Astrocyte (in vitro differentiated cells and primary cell): ENCODE data around the gene DTNBP1. TPM values are rescaled to one million over a fixed set of nuclear protein-coding genes. Genes with fewer than 3 reads are reported as not detected.

ENCODE experiments used
- DNase-seq: peaks from one replicate; pipeline ENCODE4 v3.0.0-alpha.2; 2010; ENCODE audit warnings: low read depth
- FAIRE-seq: peaks from 2 replicates; lab custom pipeline; 2011; peaks lifted over from hg19 to GRCh38; lab: Jason Lieb, UNC
- H2AFZ ChIP-seq: 2 replicates; pipeline ENCODE4 v1.6.0; 2012; ENCODE audit warnings: low read depth, low read length, inconsistent platforms
- H3K27ac ChIP-seq: 2 replicates; pipeline ENCODE4 v1.5.1; 2011; ENCODE audit warnings: low read depth, low read length, inconsistent platforms
- H3K27me3 ChIP-seq: 2 replicates; pipeline ENCODE4 v1.6.0; 2011; ENCODE audit warnings: low read length, inconsistent platforms; ENCODE audit not compliant: insufficient read depth
- H3K36me3 ChIP-seq: 2 replicates; pipeline ENCODE4 v1.5.1; 2011; ENCODE audit warnings: low read length, inconsistent platforms; ENCODE audit not compliant: insufficient read depth
- H3K4me1 ChIP-seq: 2 replicates; pipeline ENCODE4 v1.5.1; 2011; ENCODE audit warnings: low read length, inconsistent platforms; ENCODE audit not compliant: insufficient read depth
- H3K4me2 ChIP-seq: 2 replicates; pipeline ENCODE4 v1.6.0; 2012; ENCODE audit warnings: low read length, inconsistent platforms
- H3K4me3 ChIP-seq: 2 replicates; pipeline ENCODE4 v1.5.1; 2011; ENCODE audit warnings: low read depth, mild to moderate bottlenecking, low read length, inconsistent platforms; ENCODE audit not compliant: insufficient read depth
- H3K79me2 ChIP-seq: 2 replicates; pipeline ENCODE4 v1.6.0; 2012; ENCODE audit warnings: mild to moderate bottlenecking, low read length, inconsistent platforms; ENCODE audit not compliant: insufficient read depth
- H3K9ac ChIP-seq: 2 replicates; pipeline ENCODE4 v1.6.0; 2012; ENCODE audit warnings: mild to moderate bottlenecking, low read length, inconsistent platforms
- H3K9me3 ChIP-seq: 2 replicates; pipeline ENCODE4 v1.5.1; 2012; ENCODE audit warnings: low read depth, mild to moderate bottlenecking, low read length, inconsistent platforms; ENCODE audit not compliant: insufficient read depth
- H4K20me1 ChIP-seq: 2 replicates; pipeline ENCODE4 v1.6.0; 2012; ENCODE audit warnings: low read length, inconsistent platforms; ENCODE audit not compliant: insufficient read depth
- H3K27ac Mint-ChIP-seq: one replicate; pipeline ENCODE4 v1.8.0; 2021; ENCODE audit warnings: mild to moderate bottlenecking, mixed read lengths; ENCODE audit not compliant: unreplicated experiment
- H3K27me3 Mint-ChIP-seq: one replicate; pipeline ENCODE4 v1.8.0; 2021; ENCODE audit warnings: low read depth, mixed read lengths; ENCODE audit not compliant: unreplicated experiment
- H3K36me3 Mint-ChIP-seq: one replicate; pipeline ENCODE4 v1.8.0; 2021; ENCODE audit warnings: low read depth, mixed read lengths; ENCODE audit not compliant: unreplicated experiment
- H3K4me1 Mint-ChIP-seq: one replicate; pipeline ENCODE4 v1.8.0; 2021; ENCODE audit warnings: low read depth, mixed read lengths; ENCODE audit not compliant: unreplicated experiment
- H3K4me3 Mint-ChIP-seq: one replicate; pipeline ENCODE4 v1.8.0; 2021; ENCODE audit warnings: mild to moderate bottlenecking, moderate library complexity, mixed read lengths; ENCODE audit not compliant: unreplicated experiment
- H3K9me3 Mint-ChIP-seq: one replicate; pipeline ENCODE4 v1.8.0; 2021; ENCODE audit warnings: mild to moderate bottlenecking, mixed read lengths; ENCODE audit not compliant: unreplicated experiment
- CTCF ChIP-seq: IDR thresholded peaks from 2 replicates; pipeline ENCODE4 v1.5.1; 2011; ENCODE audit warnings: low read depth, mild to moderate bottlenecking, inconsistent platforms, low read length, moderate library complexity; ENCODE audit not compliant: insufficient read depth
- EZH2 ChIP-seq: IDR thresholded peaks from 2 replicates; pipeline ENCODE4 v1.6.1; 2012; ENCODE audit warnings: mild to moderate bottlenecking, low read length, inconsistent platforms; ENCODE audit not compliant: insufficient read depth
- total RNA-seq: library from RNA; stranded (reverse); gene quantifications from 2 replicates; pipeline ENCODE4 v1.2.1, GENCODE V29; 2021

DTNBP1 gene
- total RNA-seq, 1 donor from 2014 or later = 13.0 TPM

GRCh38 chr6:15512721-15513120, 150.1 kb downstream of the DTNBP1 start:
- H3K4me1 ChIP-seq = no peaks in the 10 kb centered on the region
- H3K9me3 ChIP-seq = no peaks in the 10 kb centered on the region
- Mint-ChIP-seq H3K27ac (no peak overlapping the region), H3K36me3 (peaks cover 47% of the 10 kb centered on the region), H3K4me3 (no peak overlapping the region), H3K27me3 (no peaks in the 10 kb centered on the region), H3K4me1 (peaks cover 1% of the 10 kb centered on the region), H3K9me3 (no peaks in the 10 kb centered on the region)
- H3K27ac ChIP-seq = no peak overlapping the region
- H3K4me3 ChIP-seq = no peak overlapping the region
- peaks cover 66% of the 10 kb centered on the region for H4K20me1 ChIP-seq
- H3K79me2 ChIP-seq = peaks cover 5% of the 10 kb centered on the region
- DNase-seq (no peak), FAIRE-seq (no peak)
- H3K27me3 ChIP-seq = no peaks in the 10 kb centered on the region
- no peak overlapping the region for H3K4me2 ChIP-seq
- H3K9ac ChIP-seq = no peak overlapping the region
- no peak overlapping the region for H2AFZ ChIP-seq
- TF ChIP-seq CTCF = no peak
- TF ChIP-seq EZH2 = no peak
- H3K36me3 ChIP-seq = peaks cover 6% of the 10 kb centered on the region

- Histone ChIP-seq H4K20me1 (peaks cover 70% of the 10 kb centered on the region), H2AFZ (no peak overlapping the region), H3K4me2 (no peak overlapping the region), H3K79me2 (peaks cover 5% of the 10 kb centered on the region), H3K9me3 (no peaks in the 10 kb centered on the region), H3K27me3 (no peaks in the 10 kb centered on the region), H3K4me3 (no peak overlapping the region), H3K9ac (no peak overlapping the region), H3K27ac (no peak overlapping the region), H3K4me1 (no peaks in the 10 kb centered on the region), H3K36me3 (peaks cover 6% of the 10 kb centered on the region)
- Mint-ChIP-seq H3K27me3 (no peaks in the 10 kb centered on the region), H3K27ac (no peak overlapping the region), H3K36me3 (peaks cover 51% of the 10 kb centered on the region), H3K4me1 (peaks cover 1% of the 10 kb centered on the region), H3K9me3 (no peaks in the 10 kb centered on the region), H3K4me3 (no peak overlapping the region)
- FAIRE-seq (no peak), DNase-seq (no peak)
- TF ChIP-seq EZH2 = no peak
- TF ChIP-seq CTCF = peak; percentile 6
These were observed 150.7 kb downstream of the DTNBP1 start for GRCh38 chr6:15512126-15512525.

- H3K36me3 Mint-ChIP-seq = peaks cover 56% of the 10 kb centered on the region
- peaks cover 9% of the 10 kb centered on the region for H3K79me2 ChIP-seq
These were observed 151.3 kb downstream of the DTNBP1 start for GRCh38 chr6:15511248-15512125.

More at GRCh38 chr6:15511248-15512125, 151.3 kb downstream of the DTNBP1 start:
- no peak overlapping the region for H3K9ac ChIP-seq
- Mint-ChIP-seq H3K4me1 (peaks cover 3% of the 10 kb centered on the region), H3K27ac (no peak overlapping the region), H3K9me3 (no peaks in the 10 kb centered on the region), H3K4me3 (no peak overlapping the region), H3K27me3 (no peaks in the 10 kb centered on the region)
- H3K27me3 ChIP-seq = no peaks in the 10 kb centered on the region
- H3K4me1 ChIP-seq = no peaks in the 10 kb centered on the region
- H3K36me3 ChIP-seq = peaks cover 9% of the 10 kb centered on the region
- H4K20me1 ChIP-seq = peaks cover 73% of the 10 kb centered on the region
- no peaks in the 10 kb centered on the region for H3K9me3 ChIP-seq
- DNase-seq (no peak), FAIRE-seq (no peak)
- TF ChIP-seq EZH2 (no peak), CTCF (no peak)
- H3K27ac ChIP-seq = no peak overlapping the region
- H3K4me3 ChIP-seq = no peak overlapping the region
- H2AFZ ChIP-seq = no peak overlapping the region
- no peak overlapping the region for H3K4me2 ChIP-seq
